Esophagus muscularis mucosa (tissue), 3 donors: ENCODE measurements around the gene NGDN.

Experiments used
- POLR2AphosphoS5 ChIP-seq, 2 donors: sonication (generic); formaldehyde crosslinking; IDR thresholded peaks; one replicate each; pipeline ENCODE4 v1.6.1; 2017; ENCODE audit warnings: antibody characterized with exemption in 2 of 2
- TF ChIP-seq, protein P1 (sequence below), 3 experiments: fragments of 200-600 bp in 2 of 3; fragments of 450-650 bp in 1 of 3; sonication (generic) in 2 of 3; IDR thresholded peaks; one replicate each; pipeline ENCODE4 v1.5.1; 2017 to 2019; ENCODE audit warnings: antibody characterized with exemption in 3 of 3, mild to moderate bottlenecking in 2 of 3, moderate library complexity in 1 of 3

DNA sequence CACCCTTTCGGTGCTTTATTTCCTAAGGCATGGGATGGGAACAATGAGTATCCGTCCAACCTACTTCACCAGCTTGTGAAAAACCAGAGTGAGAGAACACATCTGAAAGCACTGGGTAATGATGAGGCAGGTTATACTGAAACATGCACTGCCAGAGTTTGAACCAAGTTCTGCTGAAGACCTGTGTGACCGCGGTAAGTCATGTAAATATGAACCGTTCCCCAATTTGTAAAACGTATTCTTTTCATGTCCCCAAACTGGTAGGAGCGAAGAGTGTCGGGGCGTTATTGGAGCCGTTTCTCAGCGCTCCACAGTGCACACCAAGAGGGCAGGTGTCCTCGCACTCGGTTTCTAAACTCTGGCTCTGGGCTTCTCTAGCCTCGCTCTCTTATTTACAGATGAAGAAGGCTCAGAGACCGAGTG is 788 bp upstream of the NGDN start:
- no peak for TF ChIP-seq POLR2AphosphoS5 (IDR thresholded peaks at IDR 0.05)
- TF ChIP-seq, protein P1, sequence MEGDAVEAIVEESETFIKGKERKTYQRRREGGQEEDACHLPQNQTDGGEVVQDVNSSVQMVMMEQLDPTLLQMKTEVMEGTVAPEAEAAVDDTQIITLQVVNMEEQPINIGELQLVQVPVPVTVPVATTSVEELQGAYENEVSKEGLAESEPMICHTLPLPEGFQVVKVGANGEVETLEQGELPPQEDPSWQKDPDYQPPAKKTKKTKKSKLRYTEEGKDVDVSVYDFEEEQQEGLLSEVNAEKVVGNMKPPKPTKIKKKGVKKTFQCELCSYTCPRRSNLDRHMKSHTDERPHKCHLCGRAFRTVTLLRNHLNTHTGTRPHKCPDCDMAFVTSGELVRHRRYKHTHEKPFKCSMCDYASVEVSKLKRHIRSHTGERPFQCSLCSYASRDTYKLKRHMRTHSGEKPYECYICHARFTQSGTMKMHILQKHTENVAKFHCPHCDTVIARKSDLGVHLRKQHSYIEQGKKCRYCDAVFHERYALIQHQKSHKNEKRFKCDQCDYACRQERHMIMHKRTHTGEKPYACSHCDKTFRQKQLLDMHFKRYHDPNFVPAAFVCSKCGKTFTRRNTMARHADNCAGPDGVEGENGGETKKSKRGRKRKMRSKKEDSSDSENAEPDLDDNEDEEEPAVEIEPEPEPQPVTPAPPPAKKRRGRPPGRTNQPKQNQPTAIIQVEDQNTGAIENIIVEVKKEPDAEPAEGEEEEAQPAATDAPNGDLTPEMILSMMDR (IDR thresholded peaks at IDR 0.05): no peak
